GM18867 (cell line): ENCODE data around the gene SMOC2.
"Not testable (repeated sequence)": the region's sequence is repeated elsewhere in the genome, so short reads cannot be mapped to it uniquely, and the experiment has no call there.

ENCODE experiments used
- ATAC-seq: cut with Tn5 transposase; IDR thresholded peaks from one replicate; pipeline ENCODE4 v1.9.1; 2021; ENCODE audit warnings: mild to moderate bottlenecking, moderate library complexity; ENCODE audit not compliant: unreplicated experiment

The SMOC2 gene

DNA sequence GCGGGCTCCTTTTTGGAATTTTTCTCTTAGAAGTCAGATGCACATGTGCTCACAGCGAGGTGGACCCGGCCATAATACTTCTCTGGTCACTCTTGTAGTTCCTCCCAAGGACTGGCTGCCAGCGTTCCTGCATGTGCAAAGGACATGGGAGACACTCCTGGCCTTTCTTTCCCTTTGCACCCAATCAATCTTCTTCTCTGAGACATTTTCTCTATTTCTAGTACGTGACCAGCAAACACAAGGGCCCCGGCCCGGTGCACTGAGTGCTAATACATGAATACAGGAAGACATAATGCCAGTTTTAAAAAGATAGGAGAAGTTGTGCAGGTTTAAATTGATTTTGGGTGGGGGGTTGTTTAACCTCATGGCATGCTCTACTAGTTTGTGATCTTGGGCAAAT is 233.6 kb downstream of the SMOC2 start:
- no peak for ATAC-seq

DNA sequence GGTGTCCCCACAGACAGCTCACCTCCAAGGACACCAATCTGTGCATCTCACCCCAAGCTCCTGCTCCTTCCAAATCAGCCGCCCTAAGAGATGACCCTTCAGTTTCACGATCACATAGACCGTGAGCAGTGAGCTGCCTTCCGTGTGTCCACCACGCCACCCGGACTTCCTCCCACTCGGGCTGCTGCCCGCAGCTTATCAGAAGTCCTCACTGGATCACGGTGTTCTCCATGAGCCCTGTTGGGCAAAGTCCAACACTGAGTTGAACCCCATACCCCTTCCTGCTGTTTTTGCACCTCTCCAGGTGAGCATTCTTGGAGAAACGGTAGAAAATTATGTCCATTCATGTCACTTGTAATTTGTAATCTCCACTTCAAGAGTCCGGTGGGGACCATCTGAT is 234.4 kb downstream of the SMOC2 start:
- no peak for ATAC-seq

DNA sequence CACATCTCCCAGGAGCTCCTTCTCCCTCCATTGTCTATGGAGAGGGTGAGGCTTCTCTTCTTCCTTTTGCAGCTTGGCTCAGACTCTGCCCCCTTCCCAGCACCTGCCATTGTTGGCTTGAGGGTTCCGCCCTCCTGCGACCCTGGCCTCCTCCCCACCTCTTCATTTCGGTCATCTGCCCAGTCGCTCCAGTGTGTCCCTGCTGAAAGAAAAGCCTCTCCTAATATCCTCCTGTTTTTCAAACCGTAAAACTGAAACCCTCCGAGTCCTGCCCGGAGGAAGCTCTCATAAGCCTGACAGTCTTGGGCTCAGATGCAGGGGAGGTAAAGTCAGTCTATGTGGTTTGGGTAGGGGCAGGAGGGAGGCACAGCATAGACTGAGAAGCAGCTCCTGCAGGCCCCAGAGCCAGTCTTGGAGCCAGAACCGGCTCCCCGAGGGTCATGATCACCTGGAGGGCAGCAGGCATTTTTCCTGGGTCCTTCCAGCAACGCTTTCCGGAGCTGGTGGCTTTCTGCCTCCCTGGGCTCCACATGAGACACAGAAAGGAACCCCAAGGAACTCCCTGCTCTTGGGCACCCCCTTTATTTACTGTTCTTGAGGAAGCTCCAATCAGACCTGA is 235.1 kb downstream of the SMOC2 start:
- ATAC-seq: no peak

DNA sequence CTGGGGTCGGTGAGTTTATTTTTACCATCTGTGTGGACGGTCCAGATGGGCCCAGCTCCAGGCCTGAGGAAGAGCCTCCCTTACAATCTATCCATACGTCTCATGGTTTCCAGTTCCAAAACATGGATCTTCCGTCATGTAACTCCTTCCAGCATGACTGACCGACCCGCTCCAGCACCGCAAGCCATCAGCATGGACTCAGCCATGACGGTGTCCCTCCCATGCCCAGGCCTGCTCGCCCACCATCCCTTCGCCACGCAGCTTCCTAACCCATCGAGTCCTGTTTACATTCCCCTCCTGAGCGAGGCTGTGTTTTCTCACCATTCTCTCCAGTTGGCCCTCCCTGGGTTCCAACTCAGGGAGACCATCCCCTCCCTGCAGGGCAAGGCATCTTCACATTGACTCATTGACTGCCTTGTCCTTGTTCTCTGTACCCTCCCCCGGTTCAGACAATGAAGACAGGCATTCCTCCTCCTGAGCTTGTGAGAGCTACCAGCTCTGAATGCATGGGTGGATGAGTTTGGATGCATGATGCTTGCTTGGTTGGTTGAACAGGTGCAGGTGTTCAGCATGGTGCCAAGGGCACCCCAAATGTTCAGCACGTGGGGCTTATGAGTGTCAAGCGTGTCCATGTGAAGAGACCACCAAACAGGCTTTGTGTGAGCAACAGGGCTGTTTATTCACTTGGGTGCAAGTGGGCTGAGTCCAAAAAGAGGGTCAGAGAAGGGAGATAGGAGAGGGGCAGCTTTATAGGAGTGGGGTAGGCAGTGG is 235.8 kb downstream of the SMOC2 start:
- ATAC-seq: no peak

- ATAC-seq: not testable (repeated sequence)
Observed at GRCh38 chr6:168677323-168677781, 236.4 kb downstream of the SMOC2 start.

- ATAC-seq: no peak
Observed at GRCh38 chr6:168678077-168678476, 237.1 kb downstream of the SMOC2 start.

GRCh38 chr6:168678588-168678987 is 237.6 kb downstream of the SMOC2 start:
- no peak for ATAC-seq

DNA sequence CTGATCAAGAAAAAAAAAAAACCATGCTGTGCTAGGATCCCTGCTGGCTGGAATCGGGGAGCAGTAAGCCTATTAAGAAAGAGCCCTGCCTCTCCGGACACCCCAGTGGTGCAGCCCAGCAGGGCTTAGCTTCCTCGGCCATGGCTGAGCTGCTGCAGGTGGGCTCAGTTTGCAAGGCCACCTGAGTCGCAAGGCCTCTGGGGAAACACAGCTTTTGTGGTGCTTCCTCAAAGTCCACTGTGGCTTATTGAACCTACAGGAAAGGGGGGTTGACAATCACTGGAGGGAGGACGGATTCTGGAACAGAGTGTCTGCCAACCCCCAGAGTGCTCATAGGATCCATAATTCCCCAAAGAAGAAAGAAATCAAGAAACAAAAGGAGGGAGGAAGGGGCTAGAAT is 240.8 kb downstream of the SMOC2 start:
- ATAC-seq: no peak

GRCh38 chr6:168683621-168684020 is 242.6 kb downstream of the SMOC2 start:
- no peak for ATAC-seq

GRCh38 chr6:168684471-168684870 is 243.5 kb downstream of the SMOC2 start:
- ATAC-seq: no peak

DNA sequence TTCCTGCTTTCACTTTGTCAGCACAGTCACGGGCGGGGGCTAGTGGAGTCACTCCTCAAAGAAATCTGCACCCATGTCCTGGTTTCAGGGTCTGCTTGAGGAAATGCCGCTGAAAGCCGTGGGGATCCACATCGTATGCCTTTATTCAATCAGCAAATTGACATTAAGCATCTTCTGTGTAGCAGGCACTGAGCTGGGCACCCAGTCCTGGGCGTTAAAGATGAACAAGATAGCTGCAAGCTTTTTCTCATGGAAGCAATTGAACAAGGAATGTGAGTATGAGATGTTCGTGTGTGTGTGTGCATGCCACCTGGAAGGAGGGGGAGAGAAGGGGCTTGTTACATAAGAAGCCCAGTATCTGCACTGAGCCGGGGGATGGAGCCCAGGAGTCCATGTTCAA is 243.9 kb downstream of the SMOC2 start:
- no peak for ATAC-seq

DNA sequence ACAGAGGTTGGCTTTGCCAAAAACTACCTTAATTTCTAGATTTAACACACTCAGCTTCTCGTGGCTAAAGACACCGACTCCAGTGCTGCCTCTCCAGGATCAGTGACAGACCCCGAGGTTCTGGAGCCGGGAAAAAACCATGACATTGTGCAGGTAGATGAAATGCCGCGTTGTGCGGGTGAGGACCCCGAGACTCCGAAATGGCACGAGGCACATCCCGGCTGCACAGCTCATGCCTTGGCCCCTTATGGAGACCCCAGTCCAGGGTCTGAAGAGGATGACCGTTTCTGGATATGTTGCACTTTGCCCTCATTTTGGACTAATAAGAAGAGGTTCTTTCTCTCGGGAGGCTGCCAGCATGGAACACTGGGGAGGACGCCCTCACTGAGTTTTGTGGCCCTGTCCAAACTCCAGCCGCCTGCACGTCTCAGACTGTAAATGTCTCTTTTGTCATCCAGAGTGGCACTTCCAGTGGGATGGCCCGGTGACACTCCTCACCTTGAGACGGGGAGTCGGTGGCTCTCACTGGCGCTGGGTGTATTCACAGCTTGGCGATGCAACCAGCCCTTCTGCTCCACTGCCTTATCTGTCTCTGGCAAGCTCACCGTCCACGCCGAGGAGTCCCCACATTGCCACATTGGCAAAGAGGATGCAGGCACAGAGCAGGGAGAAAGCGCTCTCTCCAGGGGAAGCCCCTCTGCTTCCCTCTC is 245.2 kb downstream of the SMOC2 start:
- no peak for ATAC-seq

GRCh38 chr6:168686831-168687730 is 246.1 kb downstream of the SMOC2 start:
- no peak for ATAC-seq

GRCh38 chr6:168690271-168690670 is 249.3 kb downstream of the SMOC2 start:
- ATAC-seq: no peak

DNA sequence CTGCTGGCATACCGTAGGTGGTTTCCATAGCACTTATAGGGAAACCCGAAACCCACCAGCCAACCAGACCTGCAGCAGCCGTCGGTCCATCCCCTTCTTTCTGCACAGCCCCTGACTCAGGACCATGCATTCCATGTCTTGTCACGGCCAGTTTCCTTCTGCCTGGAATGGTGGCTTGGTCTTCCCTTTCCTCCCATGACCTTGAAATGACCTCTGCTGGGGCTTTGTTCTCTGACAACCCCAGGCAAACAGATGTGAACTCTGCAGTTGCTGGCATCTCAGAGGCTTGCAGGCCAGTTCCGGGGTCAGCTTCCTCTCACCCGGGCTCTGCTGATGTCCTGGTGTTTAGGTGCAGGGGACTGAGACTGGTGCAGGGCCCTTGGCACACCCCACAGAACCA is 250.8 kb downstream of the SMOC2 start:
- no peak for ATAC-seq

DNA sequence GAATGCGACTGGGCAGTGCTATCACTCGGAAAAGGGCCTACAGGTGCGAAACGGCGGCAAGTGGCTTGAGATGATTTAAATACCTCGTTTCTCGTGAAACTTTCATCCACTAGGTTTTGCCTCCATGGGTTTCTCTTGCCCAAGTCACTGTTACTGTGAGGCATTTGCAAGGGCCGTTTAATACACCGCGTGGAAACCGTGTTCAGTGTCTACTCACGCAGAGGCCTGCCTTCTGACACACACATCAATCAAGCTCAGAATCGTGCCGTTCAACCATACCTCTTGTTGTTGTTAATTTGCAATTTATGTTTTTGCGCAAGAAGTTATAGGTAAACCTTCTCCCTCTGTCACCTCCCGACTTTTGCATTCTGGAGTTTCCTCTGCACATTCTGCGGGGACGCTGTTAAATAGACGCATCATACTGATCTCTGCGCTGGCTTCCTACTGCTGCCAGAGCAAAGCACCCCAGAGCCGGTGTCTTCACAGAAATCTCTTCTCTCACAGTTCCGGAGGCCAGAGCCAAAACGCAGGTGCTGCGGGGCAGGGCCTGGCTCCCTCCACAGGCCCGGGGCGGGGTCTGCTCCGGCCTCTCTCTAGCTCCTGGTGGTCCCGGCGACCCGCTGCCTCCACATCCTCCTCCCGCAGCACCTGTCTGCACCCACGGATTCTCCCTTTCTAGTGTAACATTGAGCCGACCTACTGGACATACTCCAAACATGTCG is 251.4 kb downstream of the SMOC2 start:
- ATAC-seq: no peak

DNA sequence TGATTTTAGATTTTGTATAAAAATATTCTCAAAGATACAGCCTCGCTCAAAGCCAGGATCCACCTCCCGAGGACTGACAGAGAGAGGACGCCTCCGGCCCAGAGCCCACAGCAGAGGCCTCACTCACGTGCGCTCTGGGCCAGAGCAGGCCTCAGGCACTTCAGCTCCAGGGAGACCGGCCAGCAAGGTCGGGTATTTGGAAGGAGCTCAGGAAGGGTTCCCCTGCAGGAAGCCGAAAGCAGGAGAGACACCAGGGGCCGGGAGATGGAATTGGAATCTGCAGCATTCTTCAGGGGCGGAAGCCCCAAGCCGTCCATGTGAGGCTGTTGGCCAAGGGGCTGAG is 251.9 kb downstream of the SMOC2 start:
- not testable (repeated sequence) for ATAC-seq

DNA sequence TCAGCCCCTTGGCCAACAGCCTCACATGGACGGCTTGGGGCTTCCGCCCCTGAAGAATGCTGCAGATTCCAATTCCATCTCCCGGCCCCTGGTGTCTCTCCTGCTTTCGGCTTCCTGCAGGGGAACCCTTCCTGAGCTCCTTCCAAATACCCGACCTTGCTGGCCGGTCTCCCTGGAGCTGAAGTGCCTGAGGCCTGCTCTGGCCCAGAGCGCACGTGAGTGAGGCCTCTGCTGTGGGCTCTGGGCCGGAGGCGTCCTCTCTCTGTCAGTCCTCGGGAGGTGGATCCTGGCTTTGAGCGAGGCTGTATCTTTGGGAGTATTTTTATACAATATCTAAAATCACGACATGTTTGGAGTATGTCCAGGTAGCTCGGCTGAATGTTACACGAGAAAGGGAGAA is 253.8 kb downstream of the SMOC2 start:
- ATAC-seq: not testable (repeated sequence)

- no peak for ATAC-seq
Observed at GRCh38 chr6:168695701-168696100, 254.7 kb downstream of the SMOC2 start.

GRCh38 chr6:168698923-168699322 is 257.9 kb downstream of the SMOC2 start:
- ATAC-seq: no peak
